ENCODE data around the gene PAFAH2. TPM values are rescaled to one million over a fixed set of nuclear protein-coding genes. Genes with fewer than 3 reads are reported as not detected.
"Not testable (repeated sequence)": the region's sequence is repeated elsewhere in the genome, so short reads cannot be mapped to it uniquely, and the experiment has no call there.

The PAFAH2 gene
- total and polyA plus RNA-seq, 7 experiments from 2014 or later: 11.4 to 36.0 (median 19.5) TPM

GRCh38 chr1:25990702-25991395 lies 7.0 kb downstream of the PAFAH2 start:
- Histone ChIP-seq H3K4me1 (ENCODE audit: control insufficient read depth in 2 of 2, insufficient read depth in 2 of 2, low read length in 2 of 2) (peaks cover 36 to 37% of the 10 kb centered on the region in 2 donors), H3K27me3 (ENCODE audit: control insufficient read depth in 2 of 2, insufficient read depth in 2 of 2, low read length in 2 of 2) (no peaks in the 10 kb centered on the region), H3K36me3 (ENCODE audit: control insufficient read depth in 2 of 3, insufficient read depth in 3 of 3, low read length in 3 of 3) (no peaks in the 10 kb centered on the region), H3K4me3 (ENCODE audit: low read length) (peak overlapping the region; percentile 63), H3K9me3 (ENCODE audit: control insufficient read depth in 2 of 3, low read length in 3 of 3) (no peaks in the 10 kb centered on the region), H3K27ac (ENCODE audit: low read depth, low read length) (peak overlapping the region; percentile 86)
- H3K27me3 Mint-ChIP-seq: no peaks in the 10 kb centered on the region
- POLR2A ChIA-PET: interaction anchor here (0.7 to 12.3 kb wide), 13 partner anchors 8 to 171 kb away, joined by 3 to 173 read pairs (median 4); partner anchors contain the start of gene MTFR1L
- H3K9me3 Mint-ChIP-seq: no peaks in the 10 kb centered on the region
- ATAC-seq (peak; percentile 93), DNase-seq (peak in 8 of 9 donors; percentile 31 to 59 (median 56))
- H3K36me3 Mint-ChIP-seq: peaks cover 12 to 23% (median 18%) of the 10 kb centered on the region in 5 donors
- intact Hi-C loops (cut with micrococcal nuclease): loop anchor here (1.0 to 10.0 kb wide), 3 partner anchors 7 to 556 kb away; partner anchors contain the start of genes MACO1 (in 1 of the 2) and PAFAH2 (in 1 of the 2)
- peak overlapping the region; percentile 81 to 94 (median 91) for H3K27ac Mint-ChIP-seq
- H3K4me1 Mint-ChIP-seq: peaks cover 42 to 89% (median 84%) of the 10 kb centered on the region in 7 donors
- peak overlapping the region; percentile 82 to 97 (median 90) for H3K4me3 Mint-ChIP-seq
- CTCF ChIA-PET: interaction anchor here (0.7 to 5.0 kb wide), 4 partner anchors 23 to 168 kb away, joined by 3 to 38 read pairs (median 6); no protein-coding TSS in a partner anchor

DNA sequence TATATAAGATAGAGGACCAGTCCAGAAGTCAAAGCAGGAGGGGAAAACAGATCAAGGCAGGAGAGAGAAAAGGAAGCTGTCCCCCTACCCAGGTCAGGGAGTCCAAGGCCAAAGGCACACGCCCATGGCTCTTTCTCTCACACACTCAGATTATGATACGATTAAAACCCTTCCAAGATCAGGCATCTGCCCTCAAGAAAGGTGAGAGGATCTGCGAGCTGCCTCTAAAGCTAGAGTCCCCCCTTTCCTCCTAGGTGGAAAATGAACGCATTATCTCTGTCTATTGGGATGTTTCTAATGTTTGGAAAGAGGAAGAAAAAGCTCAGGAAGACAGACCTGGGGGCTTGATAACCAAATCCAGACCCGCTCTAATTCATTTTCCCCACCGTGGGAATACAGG lies 7.6 kb downstream of the PAFAH2 start:
- intact Hi-C loops (cut with micrococcal nuclease): loop anchor here (1.0 to 10.0 kb wide), 3 partner anchors 8 to 555 kb away; partner anchors contain the start of genes MACO1 (in 1 of the 2) and PAFAH2 (in 1 of the 2)
- Mint-ChIP-seq H3K27ac (peak overlapping the region; percentile 81 to 94 (median 91)), H3K36me3 (peaks cover 16 to 29% (median 23%) of the 10 kb centered on the region in 5 donors), H3K9me3 (no peaks in the 10 kb centered on the region), H3K27me3 (no peaks in the 10 kb centered on the region), H3K4me3 (peak overlapping the region; percentile 82 to 97 (median 90)), H3K4me1 (peaks cover 44 to 89% (median 84%) of the 10 kb centered on the region in 7 donors)
- Histone ChIP-seq H3K27me3 (ENCODE audit: control insufficient read depth in 2 of 2, insufficient read depth in 2 of 2, low read length in 2 of 2) (no peaks in the 10 kb centered on the region), H3K4me3 (ENCODE audit: low read length) (peak overlapping the region; percentile 63), H3K27ac (ENCODE audit: low read depth, low read length) (peak overlapping the region; percentile 86), H3K36me3 (ENCODE audit: control insufficient read depth in 2 of 3, insufficient read depth in 3 of 3, low read length in 3 of 3) (no peaks in the 10 kb centered on the region), H3K9me3 (ENCODE audit: control insufficient read depth in 2 of 3, low read length in 3 of 3) (no peaks in the 10 kb centered on the region), H3K4me1 (ENCODE audit: control insufficient read depth in 2 of 2, insufficient read depth in 2 of 2, low read length in 2 of 2) (peaks cover 36 to 40% of the 10 kb centered on the region in 2 donors)
- ChIA-PET CTCF (interaction anchor here (0.6 to 5.0 kb wide), 5 partner anchors 22 to 687 kb away, joined by 3 to 38 read pairs (median 4); no protein-coding TSS in a partner anchor), POLR2A (interaction anchor here (0.7 to 12.3 kb wide), 13 partner anchors 9 to 171 kb away, joined by 3 to 173 read pairs (median 4); partner anchors contain the start of gene MTFR1L)
- DNase-seq: peak in 1 of 9 donors; percentile 16
- ATAC-seq: no peak

GRCh38 chr1:25989440-25990234 lies 8.2 kb downstream of the PAFAH2 start:
- CTCF ChIA-PET: interaction anchor here (0.6 to 5.0 kb wide), 5 partner anchors 8 to 687 kb away, joined by 3 to 38 read pairs (median 3); partner anchors contain the start of genes MTFR1L and PAFAH2
- H3K4me1 ChIP-seq (ENCODE audit: control insufficient read depth in 2 of 2, insufficient read depth in 2 of 2, low read length in 2 of 2): peaks cover 36 to 41% of the 10 kb centered on the region in 2 donors
- H3K9me3 Mint-ChIP-seq: no peaks in the 10 kb centered on the region
- POLR2A ChIA-PET: interaction anchor here (0.7 to 12.3 kb wide), 12 partner anchors 9 to 979 kb away, joined by 3 to 173 read pairs (median 5); partner anchors contain the start of gene MTFR1L
- H3K27ac ChIP-seq (ENCODE audit: low read depth, low read length): peak overlapping the region; percentile 86
- H3K4me3 ChIP-seq (ENCODE audit: low read length): peak overlapping the region; percentile 63
- H3K27me3 Mint-ChIP-seq: no peaks in the 10 kb centered on the region
- DNase-seq (no peak), ATAC-seq (no peak)
- H3K9me3 ChIP-seq (ENCODE audit: control insufficient read depth in 2 of 3, low read length in 3 of 3): no peaks in the 10 kb centered on the region
- intact Hi-C loops (cut with micrococcal nuclease): loop anchor here (1.0 to 10.0 kb wide), 3 partner anchors 9 to 555 kb away; partner anchors contain the start of genes MACO1 (in 1 of the 2) and PAFAH2 (in 1 of the 2)
- peak overlapping the region; percentile 81 to 94 (median 91) for H3K27ac Mint-ChIP-seq
- H3K36me3 ChIP-seq (ENCODE audit: control insufficient read depth in 2 of 3, insufficient read depth in 3 of 3, low read length in 3 of 3): no peaks in the 10 kb centered on the region
- H3K27me3 ChIP-seq (ENCODE audit: control insufficient read depth in 2 of 2, insufficient read depth in 2 of 2, low read length in 2 of 2): no peaks in the 10 kb centered on the region
- peaks cover 16 to 31% (median 23%) of the 10 kb centered on the region in 5 donors for H3K36me3 Mint-ChIP-seq
- H3K4me1 Mint-ChIP-seq: peaks cover 44 to 86% (median 79%) of the 10 kb centered on the region in 7 donors
- peak overlapping the region; percentile 82 to 97 (median 90) for H3K4me3 Mint-ChIP-seq

GRCh38 chr1:25987951-25988350 lies 9.9 kb downstream of the PAFAH2 start:
- intact Hi-C loops (cut with micrococcal nuclease): no loop called here
- Mint-ChIP-seq H3K9me3 (no peaks in the 10 kb centered on the region), H3K27me3 (no peaks in the 10 kb centered on the region), H3K4me3 (peak overlapping the region in 9 of 10 donors; percentile 45 to 96 (median 88)), H3K27ac (peak overlapping the region in 6 of 9 donors; percentile 6 to 94 (median 68)), H3K4me1 (peaks cover 44 to 73% (median 68%) of the 10 kb centered on the region in 7 donors), H3K36me3 (peaks cover 12 to 37% (median 29%) of the 10 kb centered on the region in 5 donors)
- Histone ChIP-seq H3K9me3 (ENCODE audit: control insufficient read depth in 2 of 3, low read length in 3 of 3) (no peaks in the 10 kb centered on the region), H3K27me3 (ENCODE audit: control insufficient read depth in 2 of 2, insufficient read depth in 2 of 2, low read length in 2 of 2) (no peaks in the 10 kb centered on the region), H3K4me1 (ENCODE audit: control insufficient read depth in 2 of 2, insufficient read depth in 2 of 2, low read length in 2 of 2) (peaks cover 34 to 39% of the 10 kb centered on the region in 2 donors), H3K4me3 (ENCODE audit: low read length) (no peak overlapping the region), H3K27ac (ENCODE audit: low read depth, low read length) (no peak overlapping the region), H3K36me3 (ENCODE audit: control insufficient read depth in 2 of 3, insufficient read depth in 3 of 3, low read length in 3 of 3) (peaks cover 0 to 15% (median 4%) of the 10 kb centered on the region in 3 experiments)
- no peak for DNase-seq
- CTCF ChIA-PET: interaction anchor here (0.6 to 5.0 kb wide), 4 partner anchors 10 to 96 kb away, joined by 3 to 38 read pairs (median 6); partner anchors contain the start of gene PAFAH2
- no peak for ATAC-seq
- POLR2A ChIA-PET: interaction anchor here (0.7 to 12.3 kb wide), 7 partner anchors 9 to 121 kb away, joined by 3 to 173 read pairs (median 7); partner anchors contain the start of gene PAFAH2

DNA sequence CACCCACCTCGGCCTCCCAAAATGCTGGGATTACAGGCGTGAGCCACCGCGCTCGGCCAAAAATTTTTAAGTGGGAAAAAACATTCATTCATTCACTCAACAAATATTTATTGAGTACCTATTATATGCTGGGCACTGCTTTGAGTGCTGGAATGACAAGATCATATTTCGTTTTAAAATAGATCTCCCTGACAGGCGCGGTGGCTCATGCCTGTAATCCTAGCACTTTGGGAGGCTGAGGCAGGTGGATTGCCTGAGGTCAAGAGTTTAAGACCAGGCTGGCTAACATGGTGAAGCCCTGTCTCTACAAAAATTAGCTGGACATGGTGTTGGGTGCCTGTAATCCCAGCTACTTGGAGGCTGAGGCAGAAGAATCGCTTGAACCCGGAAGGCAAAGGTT lies 11.1 kb downstream of the PAFAH2 start:
- H3K36me3 Mint-ChIP-seq: peaks cover 17 to 49% (median 39%) of the 10 kb centered on the region in 5 donors
- H3K27ac ChIP-seq (ENCODE audit: low read depth, low read length); H3K27me3 Mint-ChIP-seq; H3K27me3 ChIP-seq (ENCODE audit: control insufficient read depth in 2 of 2, insufficient read depth in 2 of 2, low read length in 2 of 2); intact Hi-C loops (cut with micrococcal nuclease); H3K27ac Mint-ChIP-seq; H3K9me3 Mint-ChIP-seq; H3K9me3 ChIP-seq (ENCODE audit: control insufficient read depth in 2 of 3, low read length in 3 of 3); H3K4me3 ChIP-seq (ENCODE audit: low read length); DNase-seq; ATAC-seq: not testable (repeated sequence)
- H3K4me1 Mint-ChIP-seq: peaks cover 40 to 62% (median 56%) of the 10 kb centered on the region in 7 donors
- peaks cover 4 to 27% (median 5%) of the 10 kb centered on the region in 3 experiments for H3K36me3 ChIP-seq (ENCODE audit: control insufficient read depth in 2 of 3, insufficient read depth in 3 of 3, low read length in 3 of 3)
- peaks cover 22 to 27% of the 10 kb centered on the region in 2 donors for H3K4me1 ChIP-seq (ENCODE audit: control insufficient read depth in 2 of 2, insufficient read depth in 2 of 2, low read length in 2 of 2)
- CTCF ChIA-PET: interaction anchor here (5.0 kb wide), 1 partner anchor 91 kb away, joined by 38 read pairs; no protein-coding TSS in a partner anchor
- H3K4me3 Mint-ChIP-seq: peak overlapping the region in 2 of 10 donors; percentile 62 to 88
- POLR2A ChIA-PET: interaction anchor here (0.6 to 12.3 kb wide), 5 partner anchors 11 to 807 kb away, joined by 3 to 173 read pairs (median 3); partner anchors contain the start of gene PAFAH2

Data from naive thymus-derived CD4-positive, alpha-beta T cell (primary cell).